Measurements from ENCODE around the gene DEDD2.

Gene DEDD2

GRCh38 chr19:42193294-42193693, 24.2 kb downstream of the DEDD2 start:
- no peaks in the 10 kb centered on the region for H3K36me3 ChIP-seq (ENCODE audit: insufficient read depth)
- no peaks in the 10 kb centered on the region for H4K20me1 ChIP-seq (ENCODE audit: insufficient read depth)
- H3K27ac ChIP-seq, result no peak overlapping the region
- H3K79me2 ChIP-seq (ENCODE audit: insufficient read depth, low read depth), result no peaks in the 10 kb centered on the region
- H3K9ac ChIP-seq, result no peak overlapping the region
- H3K4me3 ChIP-seq (IDR thresholded peaks at IDR 0.05; ENCODE audit: insufficient read depth, low read depth, low read length), result no peak overlapping the region
- no peak for TF ChIP-seq CTCF (conservative IDR thresholded peaks at IDR 0.05; ENCODE audit: low read depth, low read length)
- no peak overlapping the region for H3K4me2 ChIP-seq
- H3K4me1 ChIP-seq (ENCODE audit: low read depth, poor library complexity, severe bottlenecking), result no peaks in the 10 kb centered on the region
- no peak overlapping the region for H2AFZ ChIP-seq (ENCODE audit: low read depth)
- H3K27me3 ChIP-seq (ENCODE audit: insufficient read depth, low read depth), result peaks cover 38% of the 10 kb centered on the region; the same call in 1 of the 2 replicates

- Histone ChIP-seq H3K4me1 (ENCODE audit: low read depth, poor library complexity, severe bottlenecking) (no peaks in the 10 kb centered on the region), H3K4me2 (no peak overlapping the region), H3K27me3 (ENCODE audit: insufficient read depth, low read depth) (peaks cover 48% of the 10 kb centered on the region; the same call in 1 of the 2 replicates), H2AFZ (ENCODE audit: low read depth) (no peak overlapping the region), H3K27ac (no peak overlapping the region), H3K36me3 (ENCODE audit: insufficient read depth) (no peaks in the 10 kb centered on the region), H4K20me1 (ENCODE audit: insufficient read depth) (no peaks in the 10 kb centered on the region), H3K9ac (no peak overlapping the region), H3K4me3 (IDR thresholded peaks at IDR 0.05; ENCODE audit: insufficient read depth, low read depth, low read length) (no peak overlapping the region), H3K79me2 (ENCODE audit: insufficient read depth, low read depth) (no peaks in the 10 kb centered on the region)
- TF ChIP-seq CTCF (conservative IDR thresholded peaks at IDR 0.05; ENCODE audit: low read depth, low read length), result no peak
Measured at GRCh38 chr19:42191855-42192254, 25.6 kb downstream of the DEDD2 start.

- H3K27me3 ChIP-seq (ENCODE audit: insufficient read depth, low read depth), result peaks cover 48% of the 10 kb centered on the region; the same call in 1 of the 2 replicates
- no peak overlapping the region for H3K9ac ChIP-seq
- H3K4me3 ChIP-seq (IDR thresholded peaks at IDR 0.05; ENCODE audit: insufficient read depth, low read depth, low read length), result no peak overlapping the region
- H3K4me1 ChIP-seq (ENCODE audit: low read depth, poor library complexity, severe bottlenecking), result no peaks in the 10 kb centered on the region
- H4K20me1 ChIP-seq (ENCODE audit: insufficient read depth), result no peaks in the 10 kb centered on the region
- H3K27ac ChIP-seq, result no peak overlapping the region
- H3K36me3 ChIP-seq (ENCODE audit: insufficient read depth), result no peaks in the 10 kb centered on the region
- H3K4me2 ChIP-seq, result no peak overlapping the region
- TF ChIP-seq CTCF (conservative IDR thresholded peaks at IDR 0.05; ENCODE audit: low read depth, low read length), result no peak
- no peak overlapping the region for H2AFZ ChIP-seq (ENCODE audit: low read depth)
- H3K79me2 ChIP-seq (ENCODE audit: insufficient read depth, low read depth), result no peaks in the 10 kb centered on the region
Measured at GRCh38 chr19:42191330-42191729, 26.1 kb downstream of the DEDD2 start.

- no peak for TF ChIP-seq CTCF (conservative IDR thresholded peaks at IDR 0.05; ENCODE audit: low read depth, low read length)
- Histone ChIP-seq H3K4me2 (no peak overlapping the region), H3K4me3 (IDR thresholded peaks at IDR 0.05; ENCODE audit: insufficient read depth, low read depth, low read length) (no peak overlapping the region), H3K9ac (no peak overlapping the region), H3K4me1 (ENCODE audit: low read depth, poor library complexity, severe bottlenecking) (peaks cover 14% of the 10 kb centered on the region), H4K20me1 (ENCODE audit: insufficient read depth) (no peaks in the 10 kb centered on the region), H3K79me2 (ENCODE audit: insufficient read depth, low read depth) (no peaks in the 10 kb centered on the region), H3K27me3 (ENCODE audit: insufficient read depth, low read depth) (peaks cover 48% of the 10 kb centered on the region; the same call in 1 of the 2 replicates), H3K36me3 (ENCODE audit: insufficient read depth) (no peaks in the 10 kb centered on the region), H3K27ac (no peak overlapping the region), H2AFZ (ENCODE audit: low read depth) (no peak overlapping the region)
Measured at GRCh38 chr19:42189133-42189532, 28.3 kb downstream of the DEDD2 start.
